HG03196 (cell line): ENCODE measurements around the gene FAM120A.
"Not testable (repeated sequence)": the region's sequence is repeated elsewhere in the genome, so short reads cannot be mapped to it uniquely, and the experiment has no call there.

ENCODE experiments used
- ATAC-seq: cut with Tn5 transposase; IDR thresholded peaks from one replicate; pipeline ENCODE4 v1.9.1; 2021; ENCODE audit not compliant: unreplicated experiment

FAM120A gene

GRCh38 chr9:93508207-93508606 lies 56.7 kb downstream of the FAM120A start:
- ATAC-seq: no peak

GRCh38 chr9:93509084-93509483 lies 57.6 kb downstream of the FAM120A start:
- no peak for ATAC-seq

- no peak for ATAC-seq
Observed at GRCh38 chr9:93510041-93510440, 58.6 kb downstream of the FAM120A start.

- not testable (repeated sequence) for ATAC-seq
Observed at GRCh38 chr9:93511228-93511627, 59.7 kb downstream of the FAM120A start.

GRCh38 chr9:93512170-93512812 lies 60.8 kb downstream of the FAM120A start:
- not testable (repeated sequence) for ATAC-seq

- ATAC-seq: no peak
Observed at GRCh38 chr9:93513606-93514005, 62.1 kb downstream of the FAM120A start.

- ATAC-seq: no peak
Observed at GRCh38 chr9:93517331-93517730, 65.8 kb downstream of the FAM120A start.

GRCh38 chr9:93520523-93520922 lies 69.0 kb downstream of the FAM120A start:
- ATAC-seq: no peak

- ATAC-seq: no peak
Observed at GRCh38 chr9:93522736-93523135, 71.3 kb downstream of the FAM120A start.

GRCh38 chr9:93523518-93524144 lies 72.1 kb downstream of the FAM120A start:
- ATAC-seq: no peak

GRCh38 chr9:93525476-93525875 lies 74.0 kb downstream of the FAM120A start:
- ATAC-seq: no peak

- ATAC-seq: no peak
Observed at GRCh38 chr9:93531374-93531773, 79.9 kb downstream of the FAM120A start.

GRCh38 chr9:93532141-93532540 lies 80.7 kb downstream of the FAM120A start:
- no peak for ATAC-seq

GRCh38 chr9:93533863-93534262 lies 82.4 kb downstream of the FAM120A start:
- no peak for ATAC-seq

GRCh38 chr9:93536167-93536566 lies 84.7 kb downstream of the FAM120A start:
- no peak for ATAC-seq

- ATAC-seq: no peak
Observed at GRCh38 chr9:93536874-93537273, 85.4 kb downstream of the FAM120A start.

- no peak for ATAC-seq
Observed at GRCh38 chr9:93540305-93540704, 88.8 kb downstream of the FAM120A start.

- ATAC-seq: no peak
Observed at GRCh38 chr9:93541005-93541404, 89.5 kb downstream of the FAM120A start.

- no peak for ATAC-seq
Observed at GRCh38 chr9:93541581-93542349, 90.3 kb downstream of the FAM120A start.

- ATAC-seq: no peak
Observed at GRCh38 chr9:93543117-93543516, 91.6 kb downstream of the FAM120A start.

GRCh38 chr9:93546356-93546755 lies 94.9 kb downstream of the FAM120A start:
- no peak for ATAC-seq

- ATAC-seq: no peak
Observed at GRCh38 chr9:93549611-93550010, 98.1 kb downstream of the FAM120A start.
